Measurements from ENCODE around the gene EPHB2.

DNA sequence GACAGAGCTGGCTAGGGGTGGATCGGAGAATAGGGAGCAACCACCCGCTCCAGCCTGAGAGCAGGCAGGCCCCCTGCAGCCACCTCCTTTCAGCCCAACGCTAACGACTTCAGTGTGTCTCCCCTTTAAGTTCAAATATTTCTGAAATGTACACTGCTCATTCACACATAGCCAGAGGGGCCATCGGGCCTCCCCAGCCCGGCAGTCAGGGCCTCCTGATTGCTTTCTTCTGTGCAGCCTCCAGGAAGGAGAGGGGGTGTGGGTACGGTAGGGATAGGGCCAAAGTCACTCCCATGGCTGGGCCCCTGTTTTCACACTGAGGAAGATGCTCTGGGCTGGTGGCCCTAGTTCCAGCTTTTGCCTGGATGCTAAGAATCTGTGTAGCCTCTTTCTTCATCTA, 64.8 kb downstream of the EPHB2 start:
- TF ChIP-seq POLR2A (IDR thresholded peaks at IDR 0.05; ENCODE audit: extremely low read depth, insufficient read length) = no peak
- TF ChIP-seq, protein P1, sequence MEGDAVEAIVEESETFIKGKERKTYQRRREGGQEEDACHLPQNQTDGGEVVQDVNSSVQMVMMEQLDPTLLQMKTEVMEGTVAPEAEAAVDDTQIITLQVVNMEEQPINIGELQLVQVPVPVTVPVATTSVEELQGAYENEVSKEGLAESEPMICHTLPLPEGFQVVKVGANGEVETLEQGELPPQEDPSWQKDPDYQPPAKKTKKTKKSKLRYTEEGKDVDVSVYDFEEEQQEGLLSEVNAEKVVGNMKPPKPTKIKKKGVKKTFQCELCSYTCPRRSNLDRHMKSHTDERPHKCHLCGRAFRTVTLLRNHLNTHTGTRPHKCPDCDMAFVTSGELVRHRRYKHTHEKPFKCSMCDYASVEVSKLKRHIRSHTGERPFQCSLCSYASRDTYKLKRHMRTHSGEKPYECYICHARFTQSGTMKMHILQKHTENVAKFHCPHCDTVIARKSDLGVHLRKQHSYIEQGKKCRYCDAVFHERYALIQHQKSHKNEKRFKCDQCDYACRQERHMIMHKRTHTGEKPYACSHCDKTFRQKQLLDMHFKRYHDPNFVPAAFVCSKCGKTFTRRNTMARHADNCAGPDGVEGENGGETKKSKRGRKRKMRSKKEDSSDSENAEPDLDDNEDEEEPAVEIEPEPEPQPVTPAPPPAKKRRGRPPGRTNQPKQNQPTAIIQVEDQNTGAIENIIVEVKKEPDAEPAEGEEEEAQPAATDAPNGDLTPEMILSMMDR (IDR thresholded peaks at IDR 0.05; ENCODE audit: low read depth, low read length) = no peak
